ENCODE results near the gene CFAP45. TPM values are rescaled to one million over a fixed set of nuclear protein-coding genes. Genes with fewer than 3 reads are reported as not detected.

CFAP45 gene
- total and polyA plus RNA-seq, 9 of the 15 experiments (the other 6 are each of a cell fraction or from before 2014, with no cell fraction given), result 0.65 to 2.4 (median 1.5) TPM

DNA sequence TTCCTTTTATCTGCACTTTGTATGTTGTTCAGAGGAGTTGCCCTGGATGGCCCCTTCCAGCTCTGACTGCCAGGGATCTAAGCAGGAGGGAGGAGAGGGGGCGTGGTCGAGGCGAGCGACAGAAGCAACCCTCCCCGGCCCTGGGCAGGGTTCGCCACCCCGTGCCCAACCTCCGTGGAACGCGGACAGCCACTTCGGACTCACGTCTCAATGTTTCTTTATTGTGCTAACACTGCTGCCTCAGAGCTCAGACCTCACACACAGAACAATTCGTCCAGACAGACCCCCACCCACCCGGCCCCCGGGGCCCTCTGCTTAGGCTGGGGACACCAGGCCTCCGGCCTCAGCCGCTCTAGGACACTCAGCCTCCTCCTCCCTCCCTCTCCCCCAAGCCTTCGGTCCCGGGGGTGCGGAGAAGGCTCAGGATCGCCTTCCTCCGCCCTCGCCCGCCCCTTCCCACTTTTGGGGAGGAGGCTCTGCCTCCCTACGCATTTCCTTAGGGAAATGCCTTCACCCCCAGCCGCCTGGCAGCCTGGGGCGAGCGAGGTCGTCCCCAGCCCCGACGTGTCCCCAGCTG is 45.8 kb downstream of the CFAP45 start:
- 16% methylated on average over 24 of the region's 31 CpGs for WGBS (ENCODE audit: insufficient coverage, low coverage, missing lambda C conversion rate)
- Histone ChIP-seq H3K27ac (ENCODE audit: extremely low read depth, low read depth, low read length) (no peak overlapping the region), H2AFZ (ENCODE audit: low read depth, low read length) (no peak overlapping the region), H3K9ac (ENCODE audit: insufficient read depth in 1 of 2, low read depth in 2 of 2, low read length in 2 of 2) (no peak overlapping the region), H3K79me2 (ENCODE audit: control insufficient read depth, insufficient read depth, low read length) (no peaks in the 10 kb centered on the region), H3K9me1 (ENCODE audit: control insufficient read depth, insufficient read depth, low read length) (no peaks in the 10 kb centered on the region), H4K20me1 (replicated peaks; ENCODE audit: control insufficient read depth, insufficient read depth, low read length) (no peaks in the 10 kb centered on the region), H3K4me3 (no peak overlapping the region; the same call in 1 of the 2 replicates), H3K9me3 (replicated peaks; ENCODE audit: control insufficient read depth, insufficient read depth, low read depth, low read length) (no peaks in the 10 kb centered on the region), H3K4me1 (replicated peaks in 1 of 2; ENCODE audit: control insufficient read depth in 2 of 2, insufficient read depth in 2 of 2, low read length in 2 of 2) (peaks cover 0 to 13% of the 10 kb centered on the region in 2 experiments; a peak in 2 of 5 replicates), H3K36me3 (ENCODE audit: control insufficient read depth, insufficient read depth, low read length) (no peaks in the 10 kb centered on the region), H3K27me3 (ENCODE audit: control insufficient read depth in 2 of 2, insufficient read depth in 2 of 2, low read length in 2 of 2) (peaks cover 0 to 27% of the 10 kb centered on the region in 2 experiments; a peak in 2 of 5 replicates), H3K4me2 (ENCODE audit: insufficient read depth, low read length) (no peak overlapping the region)
- intact Hi-C loops (cut with micrococcal nuclease) (no loop called here), in situ Hi-C loops (cut with MboI) (no loop called here)
- CTCF ChIA-PET (ENCODE audit: low intra/inter-chr PET ratio), result no interaction called here
- ATAC-seq, result 0 out of 3 replicates have a peak, but pooled peaks have one; percentile 17
- TF ChIP-seq PHF8 (IDR thresholded peaks at IDR 0.05; ENCODE audit: borderline replicate concordance, low read length) (peak; percentile 33; the same call in 1 of the 2 replicates), CAMTA2 (CRISPR knock-in tag; conservative IDR thresholded peaks at IDR 0.05) (no peak), PRMT5 (CRISPR knock-in tag; IDR thresholded peaks at IDR 0.05) (no peak)
- FAIRE-seq, result no peak
- BruUV-seq (replicated peaks), result no TSS peak
- peak in 1 of 4 experiments; percentile 27 for DNase-seq (ENCODE audit: extremely low read depth in 1 of 4, low spot score in 3 of 4)
- POLR2A ChIA-PET, result interaction anchor here (1.0 kb wide), 1 partner anchor 11 kb away, joined by 3 read pairs; no protein-coding TSS in a partner anchor

DNA sequence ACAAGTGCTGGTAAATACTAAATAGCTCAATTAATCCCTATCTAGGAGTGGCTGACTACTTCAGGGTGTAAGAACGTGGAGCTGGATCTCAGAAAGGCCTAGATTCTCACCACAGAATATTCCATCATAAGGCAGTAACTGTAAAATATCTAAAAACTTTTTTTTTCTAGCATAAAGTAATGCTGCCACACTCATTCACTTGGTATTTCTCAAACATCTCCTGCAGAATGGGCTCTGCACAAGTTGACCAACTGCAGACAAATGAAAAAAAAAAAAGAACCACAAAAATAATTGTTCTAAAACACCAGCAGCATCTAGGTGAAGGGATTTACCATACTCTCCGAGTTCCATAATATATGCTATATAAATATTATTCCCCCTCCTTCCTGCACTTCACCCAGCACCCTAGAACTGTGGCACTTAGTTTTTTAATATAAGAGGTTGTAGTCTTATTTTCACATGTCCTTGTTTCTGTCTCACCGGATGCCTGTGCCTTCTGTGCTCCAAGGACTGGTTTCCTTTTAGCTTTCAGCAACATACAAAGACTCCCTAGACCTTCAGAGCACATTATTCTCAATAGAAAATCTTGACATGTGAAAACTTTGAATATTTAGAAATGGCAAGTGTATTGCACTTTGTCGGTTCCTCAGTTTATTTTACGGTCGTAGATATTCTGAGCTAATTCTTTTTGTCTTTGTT is 46.4 kb downstream of the CFAP45 start:
- Histone ChIP-seq H2AFZ (ENCODE audit: low read depth, low read length) (no peak overlapping the region), H3K9me3 (replicated peaks; ENCODE audit: control insufficient read depth, insufficient read depth, low read depth, low read length) (no peaks in the 10 kb centered on the region), H3K9me1 (ENCODE audit: control insufficient read depth, insufficient read depth, low read length) (no peaks in the 10 kb centered on the region), H3K79me2 (ENCODE audit: control insufficient read depth, insufficient read depth, low read length) (no peaks in the 10 kb centered on the region), H3K4me2 (ENCODE audit: insufficient read depth, low read length) (no peak overlapping the region), H4K20me1 (replicated peaks; ENCODE audit: control insufficient read depth, insufficient read depth, low read length) (no peaks in the 10 kb centered on the region), H3K4me1 (replicated peaks in 1 of 2; ENCODE audit: control insufficient read depth in 2 of 2, insufficient read depth in 2 of 2, low read length in 2 of 2) (peaks cover 0 to 13% of the 10 kb centered on the region in 2 experiments; a peak in 2 of 5 replicates), H3K27ac (ENCODE audit: extremely low read depth, low read depth, low read length) (no peak overlapping the region), H3K4me3 (no peak overlapping the region), H3K36me3 (ENCODE audit: control insufficient read depth, insufficient read depth, low read length) (no peaks in the 10 kb centered on the region), H3K27me3 (ENCODE audit: control insufficient read depth in 2 of 2, insufficient read depth in 2 of 2, low read length in 2 of 2) (peaks cover 0 to 27% of the 10 kb centered on the region in 2 experiments; a peak in 2 of 5 replicates), H3K9ac (ENCODE audit: insufficient read depth in 1 of 2, low read depth in 2 of 2, low read length in 2 of 2) (no peak overlapping the region)
- BruUV-seq (replicated peaks), result no TSS peak
- POLR2A ChIA-PET, result interaction anchor here (1.0 kb wide), 1 partner anchor 11 kb away, joined by 3 read pairs; no protein-coding TSS in a partner anchor
- DNase-seq (ENCODE audit: extremely low read depth in 1 of 4, low spot score in 3 of 4) (no peak), ATAC-seq (no peak), FAIRE-seq (no peak)
- CTCF ChIA-PET (ENCODE audit: low intra/inter-chr PET ratio), result no interaction called here
- intact Hi-C loops (cut with micrococcal nuclease), result no loop called here
- in situ Hi-C loops (cut with MboI), result no loop called here
- 27% methylated on average over 6 of the region's 6 CpGs for WGBS (ENCODE audit: insufficient coverage, low coverage, missing lambda C conversion rate)
- TF ChIP-seq U2AF1 (optimal IDR thresholded peaks at IDR 0.05; ENCODE audit: low read depth, low read length), result no peak
- TF ChIP-seq GATAD2A (IDR thresholded peaks at IDR 0.05), result no peak

Data from K562 (cell line).